Measurements from ENCODE around the gene LIF.

- TF ChIP-seq POLR2AphosphoS5 (IDR thresholded peaks at IDR 0.05) (no peak), POLR2A (IDR thresholded peaks at IDR 0.05; ENCODE audit: low read depth) (no peak)
- TF ChIP-seq, protein P1, sequence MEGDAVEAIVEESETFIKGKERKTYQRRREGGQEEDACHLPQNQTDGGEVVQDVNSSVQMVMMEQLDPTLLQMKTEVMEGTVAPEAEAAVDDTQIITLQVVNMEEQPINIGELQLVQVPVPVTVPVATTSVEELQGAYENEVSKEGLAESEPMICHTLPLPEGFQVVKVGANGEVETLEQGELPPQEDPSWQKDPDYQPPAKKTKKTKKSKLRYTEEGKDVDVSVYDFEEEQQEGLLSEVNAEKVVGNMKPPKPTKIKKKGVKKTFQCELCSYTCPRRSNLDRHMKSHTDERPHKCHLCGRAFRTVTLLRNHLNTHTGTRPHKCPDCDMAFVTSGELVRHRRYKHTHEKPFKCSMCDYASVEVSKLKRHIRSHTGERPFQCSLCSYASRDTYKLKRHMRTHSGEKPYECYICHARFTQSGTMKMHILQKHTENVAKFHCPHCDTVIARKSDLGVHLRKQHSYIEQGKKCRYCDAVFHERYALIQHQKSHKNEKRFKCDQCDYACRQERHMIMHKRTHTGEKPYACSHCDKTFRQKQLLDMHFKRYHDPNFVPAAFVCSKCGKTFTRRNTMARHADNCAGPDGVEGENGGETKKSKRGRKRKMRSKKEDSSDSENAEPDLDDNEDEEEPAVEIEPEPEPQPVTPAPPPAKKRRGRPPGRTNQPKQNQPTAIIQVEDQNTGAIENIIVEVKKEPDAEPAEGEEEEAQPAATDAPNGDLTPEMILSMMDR (IDR thresholded peaks at IDR 0.05) = no peak
These were observed 29.1 kb upstream of the LIF start for GRCh38 chr22:30275625-30276024.

Measured in esophagus muscularis mucosa (tissue), 3 donors.